ENCODE measurements around the gene CAMLG. TPM values are rescaled to one million over a fixed set of nuclear protein-coding genes. Genes with fewer than 3 reads are reported as not detected.

CAMLG gene
- total RNA-seq, 1 donor from 2014 or later: 27.7 TPM

DNA sequence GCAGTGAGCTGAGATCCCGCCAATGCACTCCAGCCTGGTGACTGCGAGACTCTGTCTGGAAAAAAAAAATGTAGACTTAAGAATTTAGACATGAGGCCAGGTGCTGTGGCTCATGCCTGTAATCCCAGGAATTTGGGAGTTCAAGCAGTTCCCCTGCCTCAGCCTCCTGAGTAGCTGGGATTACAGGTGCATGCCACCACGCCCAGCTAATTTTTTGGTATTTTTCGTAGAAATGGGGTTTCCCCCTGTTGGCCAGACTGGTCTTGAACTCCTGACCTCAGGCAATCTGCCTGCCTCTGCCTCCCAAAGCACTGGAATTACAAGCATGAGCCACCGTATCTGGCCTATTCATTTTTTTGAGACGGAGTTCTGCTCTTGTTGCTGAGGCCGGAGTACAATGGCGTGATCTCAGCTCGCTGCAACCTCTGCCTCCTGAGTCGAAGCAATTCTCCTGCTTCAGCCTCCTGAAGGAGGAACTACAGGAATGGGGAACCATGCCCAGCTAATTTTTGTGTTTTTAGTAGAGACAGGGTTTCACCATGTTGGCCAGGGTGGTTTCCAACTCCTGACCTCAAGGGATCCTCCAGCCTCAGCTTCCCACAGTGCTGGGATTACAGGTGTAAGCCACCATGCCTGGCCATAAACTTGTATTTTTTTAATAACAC is 34.2 kb downstream of the CAMLG start:
- no peak overlapping the region for H3K27ac ChIP-seq (ENCODE audit: low read depth, low read length)
- no peaks in the 10 kb centered on the region for H3K4me1 ChIP-seq (ENCODE audit: insufficient read depth, low read length)
- H4K20me1 ChIP-seq (ENCODE audit: insufficient read depth, low read length): no peaks in the 10 kb centered on the region
- FAIRE-seq: no peak
- H3K9ac ChIP-seq (ENCODE audit: low read length): no peak overlapping the region
- Mint-ChIP-seq H3K27me3 (ENCODE audit: low read depth, unreplicated experiment) (no peaks in the 10 kb centered on the region), H3K36me3 (ENCODE audit: low read depth, unreplicated experiment) (peaks cover 5% of the 10 kb centered on the region), H3K4me1 (ENCODE audit: low read depth, unreplicated experiment) (peaks cover 1% of the 10 kb centered on the region), H3K27ac (ENCODE audit: unreplicated experiment) (no peak overlapping the region), H3K4me3 (ENCODE audit: unreplicated experiment) (no peak overlapping the region), H3K9me3 (ENCODE audit: unreplicated experiment) (no peaks in the 10 kb centered on the region)
- no peaks in the 10 kb centered on the region for H3K9me3 ChIP-seq (ENCODE audit: insufficient read depth, low read depth, low read length)
- H3K79me2 ChIP-seq (ENCODE audit: insufficient read depth, low read length): peaks cover 3% of the 10 kb centered on the region
- H2AFZ ChIP-seq (ENCODE audit: low read depth, low read length): no peak overlapping the region
- TF ChIP-seq, protein P1, sequence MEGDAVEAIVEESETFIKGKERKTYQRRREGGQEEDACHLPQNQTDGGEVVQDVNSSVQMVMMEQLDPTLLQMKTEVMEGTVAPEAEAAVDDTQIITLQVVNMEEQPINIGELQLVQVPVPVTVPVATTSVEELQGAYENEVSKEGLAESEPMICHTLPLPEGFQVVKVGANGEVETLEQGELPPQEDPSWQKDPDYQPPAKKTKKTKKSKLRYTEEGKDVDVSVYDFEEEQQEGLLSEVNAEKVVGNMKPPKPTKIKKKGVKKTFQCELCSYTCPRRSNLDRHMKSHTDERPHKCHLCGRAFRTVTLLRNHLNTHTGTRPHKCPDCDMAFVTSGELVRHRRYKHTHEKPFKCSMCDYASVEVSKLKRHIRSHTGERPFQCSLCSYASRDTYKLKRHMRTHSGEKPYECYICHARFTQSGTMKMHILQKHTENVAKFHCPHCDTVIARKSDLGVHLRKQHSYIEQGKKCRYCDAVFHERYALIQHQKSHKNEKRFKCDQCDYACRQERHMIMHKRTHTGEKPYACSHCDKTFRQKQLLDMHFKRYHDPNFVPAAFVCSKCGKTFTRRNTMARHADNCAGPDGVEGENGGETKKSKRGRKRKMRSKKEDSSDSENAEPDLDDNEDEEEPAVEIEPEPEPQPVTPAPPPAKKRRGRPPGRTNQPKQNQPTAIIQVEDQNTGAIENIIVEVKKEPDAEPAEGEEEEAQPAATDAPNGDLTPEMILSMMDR (IDR thresholded peaks at IDR 0.05; ENCODE audit: insufficient read depth, low read depth, low read length): no peak
- TF ChIP-seq EZH2 (IDR thresholded peaks at IDR 0.05; ENCODE audit: insufficient read depth, low read length): no peak
- DNase-seq (ENCODE audit: low read depth): no peak
- no peak overlapping the region for H3K4me3 ChIP-seq (ENCODE audit: insufficient read depth, low read depth, low read length)
- no peaks in the 10 kb centered on the region for H3K27me3 ChIP-seq (ENCODE audit: insufficient read depth, low read length)
- H3K36me3 ChIP-seq (ENCODE audit: insufficient read depth, low read length): peaks cover 25% of the 10 kb centered on the region
- no peak overlapping the region for H3K4me2 ChIP-seq (ENCODE audit: low read length)

- H3K9me3 Mint-ChIP-seq (ENCODE audit: unreplicated experiment): no peaks in the 10 kb centered on the region
- no peaks in the 10 kb centered on the region for H3K27me3 Mint-ChIP-seq (ENCODE audit: low read depth, unreplicated experiment)
- peaks cover 2% of the 10 kb centered on the region for H3K36me3 Mint-ChIP-seq (ENCODE audit: low read depth, unreplicated experiment)
- FAIRE-seq: no peak
- Histone ChIP-seq H3K27me3 (ENCODE audit: insufficient read depth, low read length) (no peaks in the 10 kb centered on the region), H4K20me1 (ENCODE audit: insufficient read depth, low read length) (peaks cover 6% of the 10 kb centered on the region), H3K4me3 (ENCODE audit: insufficient read depth, low read depth, low read length) (no peak overlapping the region), H3K27ac (ENCODE audit: low read depth, low read length) (no peak overlapping the region), H3K9me3 (ENCODE audit: insufficient read depth, low read depth, low read length) (no peaks in the 10 kb centered on the region), H3K4me1 (ENCODE audit: insufficient read depth, low read length) (no peaks in the 10 kb centered on the region), H3K9ac (ENCODE audit: low read length) (no peak overlapping the region), H3K79me2 (ENCODE audit: insufficient read depth, low read length) (peaks cover 3% of the 10 kb centered on the region), H2AFZ (ENCODE audit: low read depth, low read length) (no peak overlapping the region), H3K36me3 (ENCODE audit: insufficient read depth, low read length) (peaks cover 44% of the 10 kb centered on the region), H3K4me2 (ENCODE audit: low read length) (no peak overlapping the region)
- no peak overlapping the region for H3K4me3 Mint-ChIP-seq (ENCODE audit: unreplicated experiment)
- TF ChIP-seq, protein P1 (IDR thresholded peaks at IDR 0.05; ENCODE audit: insufficient read depth, low read depth, low read length): no peak
- no peak for TF ChIP-seq EZH2 (IDR thresholded peaks at IDR 0.05; ENCODE audit: insufficient read depth, low read length)
- DNase-seq (ENCODE audit: low read depth): no peak
- H3K4me1 Mint-ChIP-seq (ENCODE audit: low read depth, unreplicated experiment): no peaks in the 10 kb centered on the region
- no peak overlapping the region for H3K27ac Mint-ChIP-seq (ENCODE audit: unreplicated experiment)
These were observed 39.0 kb downstream of the CAMLG start for GRCh38 chr5:134777366-134777765.

GRCh38 chr5:134784241-134784920 is 46.0 kb downstream of the CAMLG start:
- TF ChIP-seq EZH2 (IDR thresholded peaks at IDR 0.05; ENCODE audit: insufficient read depth, low read length): no peak
- TF ChIP-seq, protein P1 (IDR thresholded peaks at IDR 0.05; ENCODE audit: insufficient read depth, low read depth, low read length): peak; percentile 11
- peak overlapping the region; percentile 39 for H3K27ac ChIP-seq (ENCODE audit: low read depth, low read length)

More at GRCh38 chr5:134784241-134784920, 46.0 kb downstream of the CAMLG start:
- H3K9ac ChIP-seq (ENCODE audit: low read length): peak overlapping the region; percentile 44
- Mint-ChIP-seq H3K4me1 (ENCODE audit: low read depth, unreplicated experiment) (peaks cover 16% of the 10 kb centered on the region), H3K27ac (ENCODE audit: unreplicated experiment) (peak overlapping the region; percentile 4), H3K27me3 (ENCODE audit: low read depth, unreplicated experiment) (no peaks in the 10 kb centered on the region), H3K4me3 (ENCODE audit: unreplicated experiment) (peak overlapping the region; percentile 45), H3K36me3 (ENCODE audit: low read depth, unreplicated experiment) (peaks cover 9% of the 10 kb centered on the region), H3K9me3 (ENCODE audit: unreplicated experiment) (no peaks in the 10 kb centered on the region)
- H4K20me1 ChIP-seq (ENCODE audit: insufficient read depth, low read length): peaks cover 42% of the 10 kb centered on the region
- no peak overlapping the region for H3K4me3 ChIP-seq (ENCODE audit: insufficient read depth, low read depth, low read length)
- H3K36me3 ChIP-seq (ENCODE audit: insufficient read depth, low read length): peaks cover 45% of the 10 kb centered on the region
- peak overlapping the region; percentile 3 for H3K4me2 ChIP-seq (ENCODE audit: low read length)
- no peaks in the 10 kb centered on the region for H3K79me2 ChIP-seq (ENCODE audit: insufficient read depth, low read length)
- H3K27me3 ChIP-seq (ENCODE audit: insufficient read depth, low read length): no peaks in the 10 kb centered on the region
- DNase-seq (ENCODE audit: low read depth) (no peak), FAIRE-seq (no peak)
- H3K4me1 ChIP-seq (ENCODE audit: insufficient read depth, low read length): peaks cover 9% of the 10 kb centered on the region
- H3K9me3 ChIP-seq (ENCODE audit: insufficient read depth, low read depth, low read length): no peaks in the 10 kb centered on the region
- no peak overlapping the region for H2AFZ ChIP-seq (ENCODE audit: low read depth, low read length)
